ENCODE results near the gene GNAT3.

GNAT3 gene

DNA sequence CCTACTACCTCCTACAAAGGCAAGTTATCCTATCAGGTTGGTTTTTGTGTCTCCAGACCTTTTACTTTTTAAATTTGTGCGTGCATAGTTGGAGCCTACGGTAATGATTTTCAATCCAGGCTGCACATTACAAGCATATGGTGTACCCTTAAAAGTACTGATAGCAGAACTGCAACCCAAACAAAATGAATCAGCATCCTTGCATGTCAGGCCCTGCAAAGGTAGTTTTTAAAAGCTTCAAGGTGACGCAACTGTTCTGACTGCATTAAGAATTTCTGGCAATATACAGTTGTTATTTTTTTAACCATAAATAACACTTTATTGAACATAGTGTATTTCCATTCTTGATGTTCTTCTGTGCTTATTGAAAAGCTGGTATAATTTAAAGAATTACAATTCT is 28.9 kb downstream of the GNAT3 start:
- H3K4me3 ChIP-seq (ENCODE audit: low read length in 2 of 2) = no peak overlapping the region
- H2AK5ac ChIP-seq (ENCODE audit: low read depth, low read length) = no peak overlapping the region
- H3K27ac ChIP-seq (replicated peaks; ENCODE audit: low read length) = no peak overlapping the region
- H3K14ac ChIP-seq (ENCODE audit: low read length) = no peak overlapping the region
- no peak overlapping the region for H3K4ac ChIP-seq (ENCODE audit: low read length)
- no peak overlapping the region for H2BK12ac ChIP-seq (ENCODE audit: low read length)
- DNase-seq (ENCODE audit: low spot score) = no peak
- H3K23ac ChIP-seq (ENCODE audit: low read depth, low read length, poor library complexity) = no peak overlapping the region
- H3K79me1 ChIP-seq (ENCODE audit: low read depth, low read length) = no peaks in the 10 kb centered on the region
- no peak overlapping the region for H2BK15ac ChIP-seq (ENCODE audit: low read length)
- H3K36me3 ChIP-seq (replicated peaks in 1 of 2; ENCODE audit: control insufficient read depth in 2 of 2, insufficient read depth in 2 of 2, low read length in 2 of 2) = no peaks in the 10 kb centered on the region
- H2BK5ac ChIP-seq (ENCODE audit: low read length) = no peak overlapping the region
- H4K8ac ChIP-seq (ENCODE audit: low read depth, low read length) = no peak overlapping the region
- H3K18ac ChIP-seq (ENCODE audit: low read length) = no peak overlapping the region
- no peaks in the 10 kb centered on the region for H3K27me3 ChIP-seq (ENCODE audit: control insufficient read depth in 3 of 3, insufficient read depth in 3 of 3, low read depth in 1 of 3, low read length in 3 of 3)
- H3K9ac ChIP-seq (ENCODE audit: low read depth, low read length, poor library complexity) = no peak overlapping the region
- H2AFZ ChIP-seq (ENCODE audit: low read length) = no peak overlapping the region
- no peak overlapping the region for H2BK120ac ChIP-seq (ENCODE audit: low read depth, low read length)
- no peaks in the 10 kb centered on the region for H3K4me1 ChIP-seq (ENCODE audit: control insufficient read depth in 2 of 2, insufficient read depth in 1 of 2, low read depth in 1 of 2, low read length in 2 of 2)
- no peaks in the 10 kb centered on the region for H3K9me3 ChIP-seq (replicated peaks in 1 of 2; ENCODE audit: control insufficient read depth in 2 of 2, insufficient read depth in 1 of 2, low read depth in 1 of 2, low read length in 2 of 2)
- H4K91ac ChIP-seq (ENCODE audit: low read depth, low read length, poor library complexity) = no peak overlapping the region
- H3K4me2 ChIP-seq (ENCODE audit: insufficient read depth, low read length, poor library complexity, severe bottlenecking) = no peak overlapping the region
- no CpG with 5 or more reads among the region's 3 CpGs for WGBS, 2 donors (ENCODE audit: extremely low coverage in 2 of 2, insufficient read length in 2 of 2, insufficient replicate concordance in 1 of 2)

DNA sequence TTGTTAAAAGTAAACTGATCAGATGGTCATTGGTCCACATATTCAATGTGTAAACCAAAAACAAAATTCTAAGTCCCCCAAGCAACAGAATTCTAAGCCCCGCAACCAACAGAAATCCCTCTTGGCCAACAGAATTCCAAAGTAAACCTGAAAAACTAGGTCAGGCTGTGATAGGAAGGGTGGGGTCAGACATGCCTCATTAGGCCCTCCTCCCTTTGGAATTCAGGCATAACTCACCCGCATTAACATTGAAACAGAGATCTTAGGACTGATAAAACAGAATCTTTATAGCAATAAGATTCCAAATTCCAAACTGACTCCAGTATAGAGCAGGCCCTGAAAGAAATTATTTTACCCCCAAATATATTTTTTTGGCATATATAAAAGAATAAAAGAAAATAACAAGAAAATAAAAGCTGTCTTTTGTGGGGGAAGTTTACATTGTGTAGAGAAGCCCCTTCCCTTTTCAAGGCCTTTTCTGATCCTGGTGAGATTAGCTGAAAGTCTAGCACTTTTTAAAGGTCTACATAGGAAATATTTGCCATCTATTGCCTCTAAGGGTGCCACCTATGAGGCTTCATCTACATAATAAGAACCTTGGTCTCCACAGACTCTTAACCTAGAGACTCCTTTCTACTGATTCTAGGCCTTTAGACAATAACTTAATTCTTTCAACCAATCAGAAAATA is 30.5 kb downstream of the GNAT3 start:
- H3K4me2 ChIP-seq (ENCODE audit: insufficient read depth, low read length, poor library complexity, severe bottlenecking) = no peak overlapping the region
- no peak overlapping the region for H2BK5ac ChIP-seq (ENCODE audit: low read length)
- no peak overlapping the region for H3K14ac ChIP-seq (ENCODE audit: low read length)
- H3K18ac ChIP-seq (ENCODE audit: low read length) = no peak overlapping the region
- no peak overlapping the region for H2BK12ac ChIP-seq (ENCODE audit: low read length)
- DNase-seq (ENCODE audit: low spot score) = no peak
- no peak overlapping the region for H2AFZ ChIP-seq (ENCODE audit: low read length)
- no peak overlapping the region for H4K8ac ChIP-seq (ENCODE audit: low read depth, low read length)
- H3K27ac ChIP-seq (replicated peaks; ENCODE audit: low read length) = no peak overlapping the region
- no peak overlapping the region for H3K9ac ChIP-seq (ENCODE audit: low read depth, low read length, poor library complexity)
- no peak overlapping the region for H2BK15ac ChIP-seq (ENCODE audit: low read length)
- H3K36me3 ChIP-seq (replicated peaks in 1 of 2; ENCODE audit: control insufficient read depth in 2 of 2, insufficient read depth in 2 of 2, low read length in 2 of 2) = no peaks in the 10 kb centered on the region
- no peak overlapping the region for H3K23ac ChIP-seq (ENCODE audit: low read depth, low read length, poor library complexity)
- H3K4ac ChIP-seq (ENCODE audit: low read length) = no peak overlapping the region
- H2AK5ac ChIP-seq (ENCODE audit: low read depth, low read length) = no peak overlapping the region
- H3K4me1 ChIP-seq (ENCODE audit: control insufficient read depth in 2 of 2, insufficient read depth in 1 of 2, low read depth in 1 of 2, low read length in 2 of 2) = no peaks in the 10 kb centered on the region
- no CpG with 5 or more reads among the region's 2 CpGs for WGBS, 2 donors (ENCODE audit: extremely low coverage in 2 of 2, insufficient read length in 2 of 2, insufficient replicate concordance in 1 of 2)
- no peaks in the 10 kb centered on the region for H3K27me3 ChIP-seq (ENCODE audit: control insufficient read depth in 3 of 3, insufficient read depth in 3 of 3, low read depth in 1 of 3, low read length in 3 of 3)
- H3K79me1 ChIP-seq (ENCODE audit: low read depth, low read length) = no peaks in the 10 kb centered on the region
- no peak overlapping the region for H3K4me3 ChIP-seq (ENCODE audit: low read length in 2 of 2)
- H2BK120ac ChIP-seq (ENCODE audit: low read depth, low read length) = no peak overlapping the region
- H4K91ac ChIP-seq (ENCODE audit: low read depth, low read length, poor library complexity) = no peak overlapping the region
- no peaks in the 10 kb centered on the region for H3K9me3 ChIP-seq (replicated peaks in 1 of 2; ENCODE audit: control insufficient read depth in 2 of 2, insufficient read depth in 1 of 2, low read depth in 1 of 2, low read length in 2 of 2)

DNA sequence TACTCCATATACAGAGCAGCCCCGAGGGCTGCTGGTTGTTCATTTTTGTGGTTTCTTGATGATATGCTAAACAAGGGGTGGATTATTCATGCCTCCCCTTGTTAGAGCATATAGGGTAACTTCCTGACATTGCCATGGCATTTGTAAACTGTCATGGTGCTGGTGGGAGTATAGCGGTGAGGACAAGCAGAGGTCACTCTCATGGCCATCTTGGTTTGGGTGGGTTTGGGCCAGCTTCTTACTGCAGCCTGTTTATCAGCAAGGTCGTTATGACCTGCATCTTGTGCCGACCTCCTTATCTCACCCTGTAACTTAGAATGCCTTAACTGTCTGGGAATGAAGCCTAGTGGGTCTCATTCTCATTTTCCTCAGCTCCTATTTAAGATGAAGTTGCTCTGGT is 31.3 kb downstream of the GNAT3 start:
- DNase-seq (ENCODE audit: low spot score) = no peak
- WGBS, 2 donors (ENCODE audit: extremely low coverage in 2 of 2, insufficient read length in 2 of 2, insufficient replicate concordance in 1 of 2) = no CpG with 5 or more reads among the region's 4 CpGs
- H3K27ac ChIP-seq (replicated peaks; ENCODE audit: low read length) = no peak overlapping the region

DNA sequence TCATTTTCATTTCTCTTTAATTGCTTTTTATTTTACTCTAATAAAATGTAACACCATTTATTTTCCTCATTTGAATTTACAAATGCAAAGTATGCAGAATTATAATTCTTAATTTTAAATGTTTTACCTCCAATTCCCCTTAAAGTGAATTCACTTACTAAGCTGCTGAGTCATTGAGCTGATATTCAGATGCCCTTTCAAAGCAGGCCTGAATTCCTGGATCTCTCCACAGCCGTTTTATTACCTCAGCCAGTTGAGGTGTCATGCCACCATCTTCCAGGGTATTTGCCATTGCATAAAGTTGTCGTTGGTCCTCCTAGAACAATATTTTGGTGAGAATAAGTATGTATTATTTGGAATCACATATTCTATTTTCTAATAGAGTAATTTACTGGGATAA is 33.2 kb downstream of the GNAT3 start:
- Histone ChIP-seq H3K23ac (ENCODE audit: low read depth, low read length, poor library complexity) (no peak overlapping the region), H2BK12ac (ENCODE audit: low read length) (no peak overlapping the region), H3K4me1 (ENCODE audit: control insufficient read depth in 2 of 2, insufficient read depth in 1 of 2, low read depth in 1 of 2, low read length in 2 of 2) (no peaks in the 10 kb centered on the region), H4K91ac (ENCODE audit: low read depth, low read length, poor library complexity) (no peak overlapping the region), H2BK15ac (ENCODE audit: low read length) (no peak overlapping the region), H2AK5ac (ENCODE audit: low read depth, low read length) (no peak overlapping the region), H2BK5ac (ENCODE audit: low read length) (no peak overlapping the region), H3K36me3 (replicated peaks in 1 of 2; ENCODE audit: control insufficient read depth in 2 of 2, insufficient read depth in 2 of 2, low read length in 2 of 2) (no peaks in the 10 kb centered on the region), H3K14ac (ENCODE audit: low read length) (no peak overlapping the region), H3K4ac (ENCODE audit: low read length) (no peak overlapping the region), H3K4me3 (ENCODE audit: low read length in 2 of 2) (no peak overlapping the region), H3K9me3 (replicated peaks in 1 of 2; ENCODE audit: control insufficient read depth in 2 of 2, insufficient read depth in 1 of 2, low read depth in 1 of 2, low read length in 2 of 2) (no peaks in the 10 kb centered on the region), H3K27ac (replicated peaks; ENCODE audit: low read length) (no peak overlapping the region), H3K9ac (ENCODE audit: low read depth, low read length, poor library complexity) (no peak overlapping the region), H4K8ac (ENCODE audit: low read depth, low read length) (no peak overlapping the region), H2AFZ (ENCODE audit: low read length) (no peak overlapping the region), H3K27me3 (ENCODE audit: control insufficient read depth in 3 of 3, insufficient read depth in 3 of 3, low read depth in 1 of 3, low read length in 3 of 3) (peaks cover 0 to 3% (median 0%) of the 10 kb centered on the region in 3 experiments), H3K18ac (ENCODE audit: low read length) (no peak overlapping the region), H3K4me2 (ENCODE audit: insufficient read depth, low read length, poor library complexity, severe bottlenecking) (no peak overlapping the region), H3K79me1 (ENCODE audit: low read depth, low read length) (no peaks in the 10 kb centered on the region), H2BK120ac (ENCODE audit: low read depth, low read length) (no peak overlapping the region)
- WGBS, 2 donors (ENCODE audit: extremely low coverage in 2 of 2, insufficient read length in 2 of 2, insufficient replicate concordance in 1 of 2) = no CpG with 5 or more reads among the region's 2 CpGs
- DNase-seq (ENCODE audit: low spot score) = no peak

More for the DNA sequence above, 31.3 kb downstream of the GNAT3 start:
- no peaks in the 10 kb centered on the region for H3K27me3 ChIP-seq (ENCODE audit: control insufficient read depth in 3 of 3, insufficient read depth in 3 of 3, low read depth in 1 of 3, low read length in 3 of 3)
- no peak overlapping the region for H3K4ac ChIP-seq (ENCODE audit: low read length)
- no peak overlapping the region for H2BK5ac ChIP-seq (ENCODE audit: low read length)
- H3K18ac ChIP-seq (ENCODE audit: low read length) = no peak overlapping the region
- no peak overlapping the region for H2AFZ ChIP-seq (ENCODE audit: low read length)
- H2BK120ac ChIP-seq (ENCODE audit: low read depth, low read length) = no peak overlapping the region
- H3K9ac ChIP-seq (ENCODE audit: low read depth, low read length, poor library complexity) = no peak overlapping the region
- no peaks in the 10 kb centered on the region for H3K79me1 ChIP-seq (ENCODE audit: low read depth, low read length)
- no peak overlapping the region for H2BK15ac ChIP-seq (ENCODE audit: low read length)
- no peak overlapping the region for H4K8ac ChIP-seq (ENCODE audit: low read depth, low read length)
- no peak overlapping the region for H4K91ac ChIP-seq (ENCODE audit: low read depth, low read length, poor library complexity)
- no peaks in the 10 kb centered on the region for H3K36me3 ChIP-seq (replicated peaks in 1 of 2; ENCODE audit: control insufficient read depth in 2 of 2, insufficient read depth in 2 of 2, low read length in 2 of 2)
- H3K4me2 ChIP-seq (ENCODE audit: insufficient read depth, low read length, poor library complexity, severe bottlenecking) = no peak overlapping the region
- no peak overlapping the region for H2AK5ac ChIP-seq (ENCODE audit: low read depth, low read length)
- H3K4me3 ChIP-seq (ENCODE audit: low read length in 2 of 2) = no peak overlapping the region
- no peaks in the 10 kb centered on the region for H3K4me1 ChIP-seq (ENCODE audit: control insufficient read depth in 2 of 2, insufficient read depth in 1 of 2, low read depth in 1 of 2, low read length in 2 of 2)
- no peak overlapping the region for H2BK12ac ChIP-seq (ENCODE audit: low read length)
- H3K23ac ChIP-seq (ENCODE audit: low read depth, low read length, poor library complexity) = no peak overlapping the region
- H3K9me3 ChIP-seq (replicated peaks in 1 of 2; ENCODE audit: control insufficient read depth in 2 of 2, insufficient read depth in 1 of 2, low read depth in 1 of 2, low read length in 2 of 2) = no peaks in the 10 kb centered on the region
- no peak overlapping the region for H3K14ac ChIP-seq (ENCODE audit: low read length)

Data from neuronal stem cell (in vitro differentiated cells).